Calu3 (cell line): ENCODE measurements around the gene NOC2L. TPM values are rescaled to one million over a fixed set of nuclear protein-coding genes. Genes with fewer than 3 reads are reported as not detected.
A peak's percentile ranks its signal among the peaks of the same experiment; 100 is the strongest.

ENCODE experiments used
- BruUV-seq: library from RNA; stranded (reverse); fragments of 400-500 nt; replicated peaks from 2 replicates; lab custom pipeline; 2021; lab: Mats Ljungman, UMichigan
- CTCF ChIA-PET: fragments of 300-600 bp; sonication (Branson Sonifier 250); formaldehyde crosslinking; loops from one replicate; lab custom pipeline; 2022; ENCODE audit warnings: antibody characterized with exemption; lab: Charles Lee
- DNase-seq: peaks from one replicate; pipeline ENCODE4 v3.0.0; 2022
- H3K27ac Mint-ChIP-seq: one replicate; pipeline ENCODE4 v1.8.0; 2022; ENCODE audit warnings: mixed read lengths; ENCODE audit not compliant: unreplicated experiment
- H3K27me3 Mint-ChIP-seq: one replicate; pipeline ENCODE4 v1.8.0; 2022; ENCODE audit warnings: mixed read lengths; ENCODE audit not compliant: unreplicated experiment
- H3K36me3 Mint-ChIP-seq: one replicate; pipeline ENCODE4 v1.8.0; 2022; ENCODE audit warnings: mild to moderate bottlenecking, moderate library complexity, mixed read lengths; ENCODE audit not compliant: insufficient read depth, unreplicated experiment
- H3K4me1 Mint-ChIP-seq: one replicate; pipeline ENCODE4 v1.8.0; 2022; ENCODE audit warnings: mild to moderate bottlenecking, low read depth, mixed read lengths; ENCODE audit not compliant: unreplicated experiment
- H3K4me3 Mint-ChIP-seq: one replicate; pipeline ENCODE4 v1.8.0; 2022; ENCODE audit warnings: mild to moderate bottlenecking, low read depth, moderate library complexity, mixed read lengths; ENCODE audit not compliant: unreplicated experiment
- H3K9me3 Mint-ChIP-seq: one replicate; pipeline ENCODE4 v1.8.0; 2022; ENCODE audit warnings: low read depth, mixed read lengths; ENCODE audit not compliant: unreplicated experiment
- CTCF ChIP-seq: fragments of 200-600 bp; IDR thresholded peaks from one replicate; pipeline ENCODE4 v1.8.0; 2022; ENCODE audit warnings: antibody characterized with exemption; ENCODE audit not compliant: unreplicated experiment
- intact Hi-C: fragments of 100-400 bp; cut with micrococcal nuclease; formaldehyde crosslinking; loops from one replicate; pipeline ENCODE4 v1.10.0; 2022; ENCODE audit not compliant: unreplicated experiment
- total RNA-seq: library from RNA; stranded (reverse); gene quantifications from 2 replicates; pipeline ENCODE4 v1.2.3, GENCODE V29; 2022

Gene NOC2L
- total RNA-seq, 1 experiment from 2014 or later, result 98.6 TPM

- intact Hi-C loops, result no loop called here
- peaks cover 37% of the 10 kb centered on the region for H3K36me3 Mint-ChIP-seq
- DNase-seq, result no peak
- H3K4me3 Mint-ChIP-seq, result peak overlapping the region; percentile 55
- H3K4me1 Mint-ChIP-seq, result peaks cover 6% of the 10 kb centered on the region
- H3K27ac Mint-ChIP-seq, result no peak overlapping the region
- no peaks in the 10 kb centered on the region for H3K9me3 Mint-ChIP-seq
- BruUV-seq, result no TSS peak
- CTCF ChIA-PET, result no interaction called here
- H3K27me3 Mint-ChIP-seq, result no peaks in the 10 kb centered on the region
- TF ChIP-seq CTCF, result no peak
These were observed 3.6 kb upstream of the NOC2L start for GRCh38 chr1:962381-963300.

DNA sequence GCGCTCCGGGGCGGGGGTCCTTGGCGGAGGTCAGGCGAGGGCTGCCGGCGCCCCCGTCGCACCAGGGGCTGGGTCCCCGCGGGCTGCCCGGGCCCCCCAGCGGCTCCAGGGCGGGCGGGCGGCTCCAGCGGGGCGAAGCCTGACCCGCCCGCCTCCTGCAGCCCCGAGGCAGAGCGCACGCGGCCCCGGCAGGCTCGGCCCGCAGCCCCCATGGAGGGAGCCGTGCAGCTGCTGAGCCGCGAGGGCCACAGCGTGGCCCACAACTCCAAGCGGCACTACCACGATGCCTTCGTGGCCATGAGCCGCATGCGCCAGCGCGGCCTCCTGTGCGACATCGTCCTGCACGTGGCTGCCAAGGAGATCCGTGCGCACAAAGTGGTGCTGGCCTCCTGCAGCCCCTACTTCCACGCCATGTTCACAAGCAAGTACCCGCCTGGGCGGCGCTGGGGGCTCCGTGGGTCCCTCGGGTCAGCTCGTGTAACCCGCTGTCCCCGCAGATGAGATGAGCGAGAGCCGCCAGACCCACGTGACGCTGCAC, 2.1 kb upstream of the NOC2L start:
- DNase-seq, result no peak
- H3K4me1 Mint-ChIP-seq, result peaks cover 15% of the 10 kb centered on the region
- H3K9me3 Mint-ChIP-seq, result no peaks in the 10 kb centered on the region
- H3K27ac Mint-ChIP-seq, result no peak overlapping the region
- CTCF ChIA-PET, result no interaction called here
- intact Hi-C loops, result no loop called here
- H3K27me3 Mint-ChIP-seq, result no peaks in the 10 kb centered on the region
- peak overlapping the region; percentile 55 for H3K4me3 Mint-ChIP-seq
- no peak for TF ChIP-seq CTCF
- no TSS peak for BruUV-seq
- H3K36me3 Mint-ChIP-seq, result peaks cover 34% of the 10 kb centered on the region

DNA sequence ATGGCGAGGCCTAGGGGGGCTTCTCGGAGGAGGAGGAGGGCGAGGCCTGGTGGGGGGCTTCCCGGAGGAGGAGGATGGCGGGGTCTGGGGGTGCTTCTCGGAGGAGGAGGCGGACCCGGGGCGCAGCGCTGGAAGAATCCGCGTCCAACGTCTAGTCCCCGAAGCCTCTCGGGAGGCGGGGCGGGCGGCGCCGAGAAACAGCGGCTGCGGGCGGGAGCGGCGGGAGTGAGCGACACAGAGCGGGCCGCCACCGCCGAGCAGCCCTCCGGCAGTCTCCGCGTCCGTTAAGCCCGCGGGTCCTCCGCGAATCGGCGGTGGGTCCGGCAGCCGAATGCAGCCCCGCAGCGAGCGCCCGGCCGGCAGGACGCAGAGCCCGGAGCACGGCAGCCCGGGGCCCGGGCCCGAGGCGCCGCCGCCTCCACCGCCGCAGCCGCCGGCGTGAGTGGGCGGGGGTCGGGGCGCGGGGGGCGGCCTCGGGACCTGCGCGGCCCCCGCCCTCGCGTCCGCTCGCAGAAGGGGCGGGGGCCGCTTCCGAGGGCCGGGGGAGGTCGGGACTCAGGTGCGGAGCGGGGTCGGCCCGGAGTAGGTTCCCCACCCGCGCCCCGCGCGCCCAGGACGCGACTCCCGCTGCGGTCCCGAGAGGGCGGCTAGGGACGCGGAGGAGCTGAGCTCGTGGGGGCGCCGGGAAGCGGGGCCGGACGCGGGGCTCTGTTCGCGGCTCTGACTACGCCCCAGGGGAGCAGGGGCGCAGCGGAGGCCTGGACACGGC, 1.5 kb upstream of the NOC2L start, which contains the start of gene KLHL17:
KLHL17 (plus strand) TSS at position 222 of the 769 bp plus-strand sequence; CDS start at position 332, 110 bp downstream.
- H3K27me3 Mint-ChIP-seq, result no peaks in the 10 kb centered on the region
- H3K9me3 Mint-ChIP-seq, result no peaks in the 10 kb centered on the region
- intact Hi-C loops, result no loop called here
- CTCF ChIA-PET, result no interaction called here
- peak; percentile 79 for DNase-seq
- peaks cover 34% of the 10 kb centered on the region for H3K36me3 Mint-ChIP-seq
- peaks cover 15% of the 10 kb centered on the region for H3K4me1 Mint-ChIP-seq
- peak within 1 kb of the TSS; percentile 85 for H3K4me3 Mint-ChIP-seq
- BruUV-seq, result no TSS peak
- no peak for TF ChIP-seq CTCF
- no peak within 1 kb of the TSS for H3K27ac Mint-ChIP-seq

GRCh38 chr1:959731-960362, 791 bp upstream of the NOC2L start:
- no peak for TF ChIP-seq CTCF
- Mint-ChIP-seq H3K4me1 (peaks cover 15% of the 10 kb centered on the region), H3K9me3 (no peaks in the 10 kb centered on the region), H3K27ac (no peak overlapping the region), H3K4me3 (peak overlapping the region; percentile 85), H3K36me3 (peaks cover 28% of the 10 kb centered on the region), H3K27me3 (no peaks in the 10 kb centered on the region)
- intact Hi-C loops, result no loop called here
- no peak for DNase-seq
- CTCF ChIA-PET, result no interaction called here
- BruUV-seq, result no TSS peak
